Measurements from ENCODE around the gene ERMN.
A peak's percentile ranks its signal among the peaks of the same experiment; 100 is the strongest.

ERMN gene

DNA sequence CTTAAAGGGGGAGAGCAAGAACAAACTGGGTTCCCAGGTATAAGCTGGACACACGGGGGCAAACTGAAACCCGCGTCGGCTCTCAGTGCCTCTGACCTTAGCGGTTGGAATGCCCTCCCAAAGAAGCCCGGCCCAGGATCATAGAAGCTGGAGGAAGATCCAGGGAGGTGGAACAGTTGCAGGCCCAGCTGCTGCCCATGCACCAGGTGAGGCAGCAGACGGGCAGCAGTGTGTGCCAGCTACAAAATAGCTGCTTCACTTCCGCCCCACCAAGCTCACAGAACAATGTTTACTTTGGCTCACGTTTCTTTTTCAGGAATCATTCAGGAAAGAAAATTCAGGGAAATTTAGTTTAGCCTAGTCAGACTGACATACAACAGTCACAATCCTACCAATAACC lies 3.9 kb upstream of the ERMN start:
- no peak for DNase-seq (ENCODE audit: low spot score)

DNA sequence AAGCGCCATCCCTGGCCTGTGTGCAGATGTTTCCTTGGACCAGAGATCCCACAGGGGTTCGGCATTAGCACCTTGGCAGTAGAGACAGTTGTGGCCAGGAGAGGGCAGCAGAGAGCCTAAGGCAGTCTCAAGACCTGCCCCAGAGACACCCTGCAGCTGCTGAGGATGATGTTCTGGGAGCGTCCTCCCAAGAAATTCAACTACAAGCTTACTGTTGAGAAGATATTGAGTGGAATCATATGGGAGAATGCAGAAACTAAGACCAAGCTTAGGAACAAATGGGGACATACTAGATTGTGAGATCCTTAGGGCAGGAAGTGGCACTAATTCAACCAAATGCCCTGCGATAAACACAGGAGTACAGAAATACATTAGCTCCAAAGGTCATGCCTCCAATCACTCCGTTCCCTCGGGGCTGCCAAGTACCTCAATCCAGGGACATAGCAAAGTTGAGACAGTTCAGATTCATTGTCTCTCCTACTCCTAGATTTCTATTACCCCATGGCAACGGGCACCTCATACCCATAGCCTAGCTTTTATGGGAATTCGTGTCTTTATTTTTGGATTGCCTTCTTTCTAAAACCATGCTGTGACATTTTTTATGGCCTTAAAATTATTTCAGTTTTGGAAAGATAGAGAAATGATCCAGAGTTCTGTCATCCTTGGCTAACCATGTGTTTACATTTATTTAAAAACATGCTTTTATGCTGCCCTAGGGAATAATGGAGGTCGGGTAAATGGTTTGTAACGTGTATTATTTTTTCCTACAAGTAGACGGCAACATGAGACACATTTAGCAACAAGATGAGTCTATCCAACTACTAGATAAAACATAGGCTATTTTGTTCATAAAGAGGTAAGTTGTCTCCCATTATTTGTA lies 2.2 kb upstream of the ERMN start:
- DNase-seq (ENCODE audit: low spot score) = peak; percentile 89

DNA sequence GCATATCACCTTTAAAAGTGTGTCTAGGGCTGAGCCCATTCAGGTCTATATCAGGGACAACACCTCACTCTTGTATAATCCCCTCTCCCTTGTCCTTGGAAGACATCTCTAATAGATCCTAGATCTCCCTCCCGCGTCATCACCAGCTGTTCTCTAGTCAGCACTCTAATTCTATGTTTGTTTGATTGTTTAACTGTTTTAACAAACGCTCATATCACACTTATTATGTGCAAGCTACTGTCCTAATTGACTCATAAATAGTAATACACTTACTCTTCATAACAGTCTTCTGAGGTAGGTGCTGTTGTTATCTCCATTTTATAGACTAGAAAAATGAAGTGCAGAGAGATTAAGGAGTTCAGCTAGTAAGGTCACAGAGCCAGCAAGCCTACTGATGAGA lies 1.6 kb upstream of the ERMN start:
- DNase-seq (ENCODE audit: low spot score) = no peak

DNA sequence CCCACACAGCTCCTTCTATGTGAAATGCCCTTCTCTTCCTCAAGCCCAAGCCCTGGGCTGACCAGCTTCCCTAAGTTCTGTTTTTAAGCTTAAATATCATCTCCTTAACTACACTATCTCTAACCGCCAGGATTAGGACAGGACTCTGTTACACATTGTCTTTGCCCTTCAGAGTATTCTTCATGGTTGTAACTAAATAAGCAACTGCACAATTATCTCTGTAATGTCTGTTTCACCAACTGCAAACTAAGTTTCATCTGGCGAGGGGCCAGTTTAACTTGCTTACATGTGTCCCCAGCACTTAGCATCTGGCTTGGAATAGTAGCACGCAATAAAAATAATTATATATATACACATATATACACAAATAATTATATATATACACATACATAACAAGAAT lies 1.1 kb upstream of the ERMN start:
- no peak for DNase-seq (ENCODE audit: low spot score)

DNA sequence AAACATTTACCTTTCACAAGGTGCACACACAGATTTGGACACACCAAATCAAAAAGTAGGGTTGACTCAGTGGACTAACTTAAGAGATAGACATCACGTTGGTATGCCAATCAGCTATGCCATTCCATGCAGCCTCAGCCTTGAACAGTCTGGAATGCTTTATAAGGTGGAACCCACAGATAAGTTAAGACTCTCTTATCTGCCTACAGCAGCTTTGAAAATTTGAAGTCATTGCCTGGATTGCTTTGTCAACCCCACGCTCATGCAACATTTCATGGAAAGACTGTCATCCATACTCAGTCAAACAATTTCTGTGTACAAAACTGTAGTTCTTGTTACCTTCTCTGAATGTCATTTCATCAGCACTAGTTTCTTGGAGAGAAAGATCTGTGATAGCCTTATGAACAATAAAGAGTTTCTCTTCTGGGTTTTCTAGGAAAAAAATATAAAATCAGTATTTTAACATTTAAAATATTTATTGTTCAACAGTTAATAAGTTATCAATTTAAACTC lies 1.2 kb downstream of the ERMN start:
- no peak for DNase-seq (ENCODE audit: low spot score)

DNA sequence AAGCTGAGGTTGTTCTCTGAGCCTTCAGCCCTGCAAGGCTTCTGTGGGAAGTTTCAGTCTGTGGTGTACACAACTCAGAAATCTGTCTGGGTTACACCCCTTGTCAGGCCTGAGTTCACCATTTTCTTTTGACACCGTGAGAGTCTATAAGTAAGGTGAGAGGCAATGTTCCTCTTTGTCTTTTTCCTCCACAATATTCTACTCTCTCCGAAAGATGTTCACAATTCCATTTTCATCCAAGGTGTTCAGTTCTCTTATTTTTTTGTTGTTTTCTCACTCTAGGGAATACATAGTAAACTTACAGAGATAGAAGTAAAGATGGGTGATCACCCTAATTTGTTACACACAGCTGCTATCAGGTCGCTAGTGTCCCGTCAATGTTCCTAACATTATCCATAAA lies 3.2 kb downstream of the ERMN start:
- no peak for DNase-seq (ENCODE audit: low spot score)

DNA sequence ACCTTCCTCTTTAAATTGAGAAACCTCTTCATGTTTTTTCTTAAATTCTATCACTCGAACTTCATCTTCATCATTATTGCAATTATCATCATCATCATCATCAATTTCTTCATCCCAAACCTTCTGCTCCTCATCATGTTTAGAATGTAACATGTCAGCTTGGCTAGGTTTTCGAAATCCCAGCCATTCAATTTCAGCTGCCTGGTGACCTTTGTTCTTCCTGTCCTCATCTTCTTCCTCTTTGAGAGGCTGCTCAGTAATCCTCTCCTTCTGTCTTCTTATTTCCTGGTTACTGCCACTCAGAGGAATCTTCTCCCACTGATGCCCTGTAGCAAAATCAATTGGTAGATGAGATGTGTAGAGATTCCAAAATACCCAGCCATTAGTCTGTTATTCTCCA lies 4.2 kb downstream of the ERMN start:
- no peak for DNase-seq (ENCODE audit: low spot score)

DNA sequence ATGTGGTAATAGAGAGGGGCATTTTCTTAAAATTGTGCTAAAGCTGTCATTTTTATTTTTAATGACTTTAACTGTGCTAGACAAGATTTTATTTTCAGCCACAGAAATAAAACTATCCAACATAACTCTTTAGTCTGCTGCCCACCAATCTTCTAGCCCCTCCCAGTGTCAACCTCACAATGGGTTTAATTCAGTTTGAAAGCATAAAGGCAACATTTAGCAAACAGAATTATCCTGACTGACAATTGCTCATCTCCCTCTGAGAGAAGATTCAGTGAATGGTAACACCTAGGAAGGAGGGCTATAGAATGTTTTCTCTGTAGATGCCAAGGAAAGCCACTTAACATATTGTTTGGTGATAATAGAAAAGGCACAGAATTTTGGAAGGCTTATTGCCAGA lies 5.2 kb downstream of the ERMN start:
- DNase-seq (ENCODE audit: low spot score) = peak; percentile 83

DNA sequence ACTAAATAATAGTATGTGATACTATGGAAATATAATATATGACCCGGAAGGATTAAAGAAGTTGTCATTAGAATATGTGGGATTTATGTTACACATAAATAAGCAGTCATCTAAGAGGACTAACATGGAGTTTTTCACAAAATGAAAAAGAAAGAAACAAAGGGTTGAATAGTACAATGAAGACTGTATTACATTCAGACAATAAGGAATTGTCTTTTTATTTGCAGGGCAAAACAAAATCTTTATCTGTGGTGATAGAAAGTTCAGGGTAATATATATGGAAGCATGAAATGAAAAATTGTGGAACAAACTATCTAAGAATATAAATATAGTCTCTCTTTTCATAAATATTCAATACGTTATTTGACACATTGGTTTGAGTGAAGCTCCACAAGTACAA lies 5.8 kb downstream of the ERMN start:
- DNase-seq (ENCODE audit: low spot score) = peak; percentile 68

DNA sequence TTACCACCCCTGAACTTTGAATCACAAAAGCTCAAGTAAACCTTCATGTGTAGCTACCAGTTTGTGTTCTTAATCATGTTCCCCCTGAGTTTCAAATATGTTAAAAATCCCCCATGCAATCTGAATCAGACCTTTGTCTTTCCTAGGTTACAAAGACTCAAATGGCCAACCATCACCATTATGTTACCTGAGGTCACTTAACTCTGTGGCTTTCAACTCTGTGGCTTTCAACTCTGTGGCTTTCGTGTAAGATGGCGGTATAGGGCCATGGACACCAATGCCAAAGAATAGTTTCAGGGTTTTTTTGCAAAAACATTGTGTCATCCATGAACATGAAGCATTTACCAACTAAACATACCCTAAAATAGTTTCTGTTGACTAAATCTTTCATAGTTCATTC lies 6.7 kb downstream of the ERMN start:
- DNase-seq (ENCODE audit: low spot score) = no peak

DNA sequence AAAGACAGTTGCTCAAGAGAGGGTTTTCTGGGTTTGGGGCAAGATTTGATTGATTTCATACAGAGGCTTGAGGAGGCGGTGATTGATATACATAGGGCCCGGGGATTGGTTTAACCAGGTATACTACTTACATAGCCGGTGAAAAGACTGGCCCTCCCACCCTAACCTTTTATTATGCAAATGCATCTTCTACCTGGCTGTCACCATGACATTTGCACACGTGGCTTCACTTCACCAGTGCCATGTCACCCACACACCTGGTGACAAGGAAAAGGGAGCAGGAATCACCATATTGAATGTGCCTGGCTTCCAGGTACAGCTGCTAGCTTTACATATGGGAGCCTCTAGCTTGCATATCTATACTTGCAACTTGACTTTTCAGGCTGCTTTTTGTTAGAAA lies 9.7 kb downstream of the ERMN start:
- no peak for DNase-seq (ENCODE audit: low spot score)

DNA sequence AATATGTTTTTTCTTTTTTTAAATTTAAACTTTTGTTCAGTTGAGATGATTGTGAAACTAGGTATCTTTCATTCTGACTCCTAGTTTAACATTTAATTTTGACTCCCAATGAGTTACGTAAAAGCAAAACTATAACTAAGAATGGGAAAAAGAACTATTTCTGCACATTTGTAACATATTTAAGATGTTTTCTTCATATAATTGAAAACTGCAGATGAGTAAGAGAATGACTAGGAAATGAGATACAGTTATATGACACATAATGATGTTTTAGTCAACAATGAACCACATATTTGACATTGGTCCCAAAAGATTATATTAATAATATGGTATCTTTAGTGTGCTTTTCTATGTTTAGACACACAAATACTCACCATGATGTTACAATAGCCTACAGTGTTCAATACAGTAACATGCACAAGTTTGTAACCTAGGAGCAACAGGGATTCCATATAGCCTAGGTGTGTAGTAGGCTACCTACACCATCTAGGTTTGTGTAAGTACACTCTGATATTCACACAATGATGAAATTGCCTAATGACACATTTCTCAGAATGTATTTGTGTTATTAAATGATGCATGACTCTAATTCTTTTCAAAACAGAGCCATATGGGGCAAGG lies 12.6 kb downstream of the ERMN start:
- no peak for DNase-seq (ENCODE audit: low spot score)

DNA sequence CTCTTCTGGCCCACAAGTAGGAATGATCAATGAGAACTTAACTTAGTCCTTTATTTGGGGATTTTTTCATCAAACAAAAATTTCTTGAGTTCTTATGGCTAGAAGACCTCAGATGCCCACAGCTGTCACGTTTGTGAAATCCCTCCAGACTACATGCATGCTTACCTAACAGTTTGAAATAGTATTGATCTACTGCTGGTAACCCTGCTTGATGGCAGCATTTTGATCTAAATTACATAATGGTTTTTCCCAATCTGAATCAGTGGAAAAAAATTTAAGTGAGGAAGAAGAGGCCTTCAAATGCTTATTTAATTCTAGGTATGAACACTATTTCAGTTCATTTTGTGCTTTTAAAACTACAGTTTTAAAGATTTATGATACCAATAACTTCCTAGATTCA lies 13.9 kb downstream of the ERMN start:
- no peak for DNase-seq (ENCODE audit: low spot score)

DNA sequence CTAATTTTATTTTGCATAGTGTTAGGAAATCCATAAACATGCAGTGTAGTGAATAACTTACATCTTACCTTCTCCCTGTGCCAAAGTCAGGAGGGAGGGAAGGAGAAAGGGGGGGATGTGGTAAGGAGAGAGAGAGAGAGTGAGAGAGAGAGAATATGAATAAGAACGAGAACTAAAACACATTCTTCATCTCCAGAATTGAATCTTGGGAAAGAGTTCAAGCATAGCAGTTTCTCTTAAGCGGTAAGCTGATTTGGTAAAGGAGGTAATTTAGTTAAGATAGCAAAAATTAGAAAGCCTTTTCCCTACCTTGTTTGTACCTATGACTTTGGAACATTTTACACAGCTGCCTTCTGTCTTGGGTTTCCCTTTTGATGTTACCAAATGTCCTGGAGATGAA lies 15.7 kb downstream of the ERMN start:
- no peak for DNase-seq (ENCODE audit: low spot score)

DNA sequence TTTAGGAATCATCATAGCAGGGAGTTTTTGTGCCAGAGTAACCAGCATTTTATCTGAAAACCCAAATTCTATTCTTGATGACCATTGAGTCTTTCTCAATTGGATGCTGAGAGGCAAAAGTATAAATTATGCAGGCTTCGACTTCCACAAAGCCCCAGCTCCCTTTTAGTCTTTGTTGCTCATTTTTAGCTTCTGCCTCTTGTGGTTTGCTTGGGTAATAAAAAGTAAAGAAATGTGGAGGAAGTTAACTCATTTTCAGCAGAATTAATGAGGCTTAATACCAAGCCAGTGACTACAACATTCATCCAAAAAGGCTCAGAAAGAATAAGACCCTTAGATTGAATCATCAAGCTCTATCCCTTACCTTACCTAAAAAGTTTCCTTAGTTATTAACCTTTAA lies 18.6 kb downstream of the ERMN start:
- DNase-seq (ENCODE audit: low spot score) = no peak

DNA sequence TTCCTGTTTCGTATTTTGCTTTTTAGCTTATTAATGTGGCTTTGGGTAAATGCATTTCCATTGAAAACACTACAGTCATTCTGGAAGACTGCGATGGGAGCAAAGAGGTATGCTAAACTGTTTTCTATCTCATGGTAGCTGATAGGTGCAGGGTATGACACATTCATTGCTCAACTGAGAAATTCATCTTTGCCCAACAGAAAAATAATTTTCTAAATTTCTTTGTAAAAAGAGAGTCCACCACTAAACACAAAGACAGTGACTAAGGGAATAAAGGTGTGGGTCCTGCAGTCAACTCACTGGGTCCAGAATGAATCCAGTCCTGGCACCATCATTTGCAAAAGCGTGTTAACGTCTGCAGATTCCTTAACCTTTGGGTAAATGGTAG lies 19.9 kb downstream of the ERMN start:
- DNase-seq (ENCODE audit: low spot score) = no peak

DNA sequence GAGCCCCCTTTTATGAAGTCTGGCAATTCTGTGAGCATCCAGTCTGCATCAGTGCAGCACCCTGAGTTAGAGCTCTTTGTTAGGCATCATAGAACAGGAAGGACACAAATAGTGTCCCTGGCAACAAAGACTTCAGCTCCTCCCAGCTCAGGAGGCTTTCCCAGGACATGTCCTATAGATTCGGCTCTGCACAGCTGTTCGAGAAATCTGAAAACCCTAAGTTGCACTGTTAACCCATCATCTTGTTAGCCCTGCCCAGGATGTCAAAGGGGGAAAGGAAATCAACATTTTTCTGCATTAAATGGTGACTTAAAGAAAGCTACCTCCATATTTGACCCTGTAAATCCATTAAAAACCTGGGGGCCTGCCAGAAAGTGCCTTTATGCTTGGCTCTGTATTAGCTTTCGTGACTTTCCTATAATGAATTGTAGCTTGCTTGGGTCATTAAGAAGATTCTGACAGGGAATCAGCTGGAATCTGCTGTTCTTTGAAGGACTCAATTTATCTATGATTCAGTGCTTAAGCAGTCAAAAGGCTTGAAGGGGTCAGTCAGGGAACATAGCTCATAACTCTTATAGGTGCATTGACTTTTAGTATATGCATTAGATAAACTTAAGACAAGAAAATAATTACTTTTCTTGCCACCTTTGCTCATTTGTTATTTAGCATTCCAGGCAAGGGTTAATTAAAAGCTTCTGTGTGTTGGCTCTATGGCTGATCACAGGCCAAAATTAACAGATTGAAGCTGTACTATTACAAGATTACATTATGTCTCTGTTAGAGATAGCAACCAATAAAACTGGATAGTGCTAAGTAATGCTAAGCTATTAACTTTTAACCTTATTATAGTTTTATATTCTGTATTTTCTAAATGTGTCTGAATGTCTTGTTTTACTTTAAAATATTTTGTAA lies 20.6 kb downstream of the ERMN start:
- DNase-seq (ENCODE audit: low spot score) = no peak

DNA sequence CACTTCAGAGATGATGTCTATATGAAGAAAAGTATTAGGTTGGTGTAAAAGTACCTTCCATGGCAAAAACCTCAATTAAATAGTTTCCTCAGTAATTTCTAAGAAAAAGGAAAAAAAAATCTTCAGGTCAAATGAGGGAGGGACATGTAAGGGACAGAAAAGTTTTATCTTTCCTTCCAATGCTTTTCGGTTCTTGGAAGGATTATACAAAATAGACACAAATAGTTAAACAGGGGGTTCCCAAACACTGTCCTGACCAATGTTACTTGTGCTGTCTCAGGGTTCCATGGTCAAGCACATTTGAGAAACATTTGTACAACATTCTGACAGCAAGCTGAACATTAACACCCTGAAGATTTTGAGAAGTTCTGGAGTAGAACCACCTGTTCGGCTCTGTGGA lies 22.0 kb downstream of the ERMN start:
- DNase-seq (ENCODE audit: low spot score) = no peak

DNA sequence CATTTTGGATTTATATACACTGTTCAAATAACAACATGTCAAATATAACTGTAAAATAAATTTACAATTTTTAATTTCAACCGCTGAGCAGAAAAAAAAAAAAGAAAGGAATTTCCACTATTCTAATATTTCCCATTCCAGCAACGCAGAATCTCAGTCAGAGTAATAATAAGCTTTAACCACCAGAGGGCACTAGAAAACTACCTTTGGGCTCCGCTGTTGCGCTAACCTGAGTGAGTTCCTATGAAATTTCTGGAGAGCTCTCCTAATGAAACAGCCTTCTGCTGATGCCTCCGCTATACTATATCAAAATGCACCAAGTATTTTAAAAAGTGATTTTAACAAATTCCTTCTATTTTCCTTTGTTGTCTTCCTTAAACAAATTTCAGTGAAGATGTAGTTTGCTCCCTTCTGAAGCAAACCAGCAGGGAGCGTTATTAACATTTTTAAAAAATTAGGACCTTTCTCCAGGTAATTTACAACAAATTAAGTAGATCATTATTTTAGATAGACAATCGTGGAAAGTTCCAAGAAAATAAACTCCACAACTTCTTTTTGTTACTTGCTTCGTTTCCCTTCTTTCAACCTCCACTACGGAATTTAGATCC lies 23.0 kb downstream of the ERMN start:
- peak; percentile 74 for DNase-seq (ENCODE audit: low spot score)

DNA sequence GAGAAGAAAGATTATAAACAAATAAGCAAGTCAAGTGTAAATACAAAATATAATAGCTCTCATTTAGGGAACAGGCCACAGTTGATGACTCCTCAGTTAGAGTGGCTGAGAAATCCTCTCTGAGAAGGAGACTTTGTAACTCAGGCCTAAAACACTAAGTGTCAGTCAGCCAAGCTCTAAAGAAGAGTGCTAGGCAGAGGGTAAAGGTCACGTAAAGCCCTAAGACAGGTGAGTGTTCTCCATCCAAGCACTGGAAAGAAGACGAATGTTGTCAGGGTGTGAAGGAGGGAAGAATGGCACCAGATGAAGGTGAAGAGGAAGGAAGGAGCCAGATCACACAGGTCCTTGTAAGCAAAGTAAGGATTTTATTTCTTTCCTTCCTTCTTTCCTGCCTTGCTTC lies 24.3 kb downstream of the ERMN start:
- DNase-seq (ENCODE audit: low spot score) = no peak

DNA sequence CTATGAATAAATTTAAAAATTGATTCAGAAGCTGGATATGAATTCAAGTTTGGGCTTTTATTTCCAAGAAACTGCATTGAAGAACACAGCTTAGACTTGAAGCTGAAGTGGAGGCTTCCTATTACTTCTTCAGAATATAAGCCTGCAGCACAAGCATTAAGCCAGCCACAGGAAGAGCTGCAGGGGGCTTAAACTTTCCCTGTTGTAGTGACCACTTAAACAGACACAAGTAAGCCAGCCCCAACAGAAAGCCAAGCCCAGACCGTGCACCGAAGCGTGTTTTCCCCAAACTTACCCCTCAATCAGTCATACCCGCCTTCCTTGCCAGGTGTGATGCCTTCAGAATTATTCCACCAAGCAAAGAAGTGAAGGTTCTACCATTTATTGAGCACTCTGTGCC lies 28.7 kb downstream of the ERMN start:
- no peak for DNase-seq (ENCODE audit: low spot score)

DNA sequence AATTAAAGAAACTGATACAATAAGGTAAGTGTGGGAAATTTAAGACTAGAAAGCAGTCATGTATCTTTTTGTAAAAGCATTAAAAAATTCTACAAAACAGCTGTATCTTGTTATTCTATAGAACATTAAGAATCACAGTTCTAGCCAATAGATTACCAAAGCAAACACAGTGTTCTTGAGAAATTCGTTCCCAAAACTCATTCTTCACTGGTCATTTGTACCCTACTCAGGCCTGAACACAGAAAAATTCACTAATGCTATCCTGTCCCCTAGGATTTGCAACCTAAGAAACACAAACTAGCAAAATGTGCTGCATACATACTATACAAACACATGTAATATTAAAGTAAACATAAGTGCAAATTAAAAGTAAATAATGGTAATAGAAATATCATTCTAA lies 29.1 kb downstream of the ERMN start:
- DNase-seq (ENCODE audit: low spot score) = no peak

All from putamen (tissue), 1 donor.